CD4-positive, alpha-beta T cell treated with Interleukin-4 for 4 hours (primary cell): ENCODE data around the gene RIMBP2.
A peak's percentile ranks its signal among the peaks of the same experiment; 100 is the strongest.
"Not testable (repeated sequence)": the region's sequence is repeated elsewhere in the genome, so short reads cannot be mapped to it uniquely, and the experiment has no call there.

ENCODE experiments used
- DNase-seq: peaks from one replicate; pipeline ENCODE4 v3.0.0-alpha.2; 2020

Gene RIMBP2, protein sequence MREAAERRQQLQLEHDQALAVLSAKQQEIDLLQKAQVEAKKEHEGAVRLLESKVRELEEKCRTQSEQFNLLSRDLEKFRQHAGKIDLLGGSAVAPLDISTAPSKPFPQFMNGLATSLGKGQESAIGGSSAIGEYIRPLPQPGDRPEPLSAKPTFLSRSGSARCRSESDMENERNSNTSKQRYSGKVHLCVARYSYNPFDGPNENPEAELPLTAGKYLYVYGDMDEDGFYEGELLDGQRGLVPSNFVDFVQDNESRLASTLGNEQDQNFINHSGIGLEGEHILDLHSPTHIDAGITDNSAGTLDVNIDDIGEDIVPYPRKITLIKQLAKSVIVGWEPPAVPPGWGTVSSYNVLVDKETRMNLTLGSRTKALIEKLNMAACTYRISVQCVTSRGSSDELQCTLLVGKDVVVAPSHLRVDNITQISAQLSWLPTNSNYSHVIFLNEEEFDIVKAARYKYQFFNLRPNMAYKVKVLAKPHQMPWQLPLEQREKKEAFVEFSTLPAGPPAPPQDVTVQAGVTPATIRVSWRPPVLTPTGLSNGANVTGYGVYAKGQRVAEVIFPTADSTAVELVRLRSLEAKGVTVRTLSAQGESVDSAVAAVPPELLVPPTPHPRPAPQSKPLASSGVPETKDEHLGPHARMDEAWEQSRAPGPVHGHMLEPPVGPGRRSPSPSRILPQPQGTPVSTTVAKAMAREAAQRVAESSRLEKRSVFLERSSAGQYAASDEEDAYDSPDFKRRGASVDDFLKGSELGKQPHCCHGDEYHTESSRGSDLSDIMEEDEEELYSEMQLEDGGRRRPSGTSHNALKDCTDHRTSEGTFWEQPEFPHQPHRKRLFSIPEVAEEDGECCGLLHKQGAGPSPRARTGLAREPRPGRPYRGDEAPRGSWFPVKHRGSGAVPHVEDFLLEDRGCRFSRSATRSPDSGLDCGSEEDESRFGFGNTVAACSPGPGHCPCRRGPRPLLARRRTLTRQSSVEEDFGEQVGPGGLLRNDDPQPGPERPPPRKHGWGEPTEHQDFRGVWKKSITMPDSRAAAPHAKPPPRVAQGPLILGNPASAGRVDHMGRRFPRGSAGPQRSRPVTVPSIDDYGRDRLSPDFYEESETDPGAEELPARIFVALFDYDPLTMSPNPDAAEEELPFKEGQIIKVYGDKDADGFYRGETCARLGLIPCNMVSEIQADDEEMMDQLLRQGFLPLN (N-terminal part only)

DNA sequence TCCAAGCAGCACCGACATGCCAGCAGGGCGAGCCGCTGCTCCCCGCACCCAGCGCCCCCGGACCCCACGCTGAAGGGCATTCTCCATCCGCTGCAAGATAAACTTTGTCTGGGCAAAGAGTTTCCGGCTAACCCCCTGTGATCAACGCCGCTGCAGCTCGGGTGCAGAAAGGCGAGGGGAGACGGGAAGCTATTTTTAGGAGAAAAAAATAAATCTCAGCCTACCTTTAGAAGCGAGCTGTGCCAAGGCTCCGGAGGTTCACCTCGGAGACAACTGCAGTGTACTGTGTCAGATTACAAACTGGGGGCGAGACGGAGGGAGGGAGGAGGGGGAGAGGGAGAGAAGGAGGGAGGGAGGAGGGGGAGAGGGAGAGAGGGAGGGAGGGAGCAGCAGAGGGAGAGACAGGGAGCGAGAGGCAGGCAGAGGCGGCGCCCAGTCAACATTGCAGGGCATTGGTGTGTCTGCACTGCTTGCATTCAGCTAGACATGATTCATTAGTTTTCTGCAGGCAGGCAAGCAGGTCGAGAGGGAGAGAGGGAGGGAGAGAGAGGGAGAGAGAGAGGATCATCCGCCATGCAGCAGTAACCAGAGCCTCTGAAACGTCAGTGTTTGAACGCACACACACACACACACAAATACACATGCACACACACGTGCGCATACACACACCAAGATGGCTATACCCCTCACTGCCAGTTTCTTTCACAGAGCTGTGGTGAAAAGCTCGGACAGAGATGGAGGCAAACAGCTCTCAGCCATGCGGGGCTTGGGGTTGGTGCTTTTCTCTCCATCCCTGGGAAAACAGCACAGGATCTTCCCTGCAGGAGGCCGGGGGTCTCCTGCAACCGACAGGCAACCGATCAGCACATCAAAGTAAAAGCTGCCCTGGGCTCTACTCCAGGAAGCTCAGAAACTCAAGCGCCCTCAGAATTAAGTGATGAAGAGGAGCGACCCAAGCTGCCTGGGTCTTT is at the start of gene RIMBP2:
Gene RIMBP2, minus strand, starts transcription at position 302 of the 971 bp plus-strand sequence. CDS start 237,286 bp downstream, outside the sequence.
- no peak for DNase-seq

DNA sequence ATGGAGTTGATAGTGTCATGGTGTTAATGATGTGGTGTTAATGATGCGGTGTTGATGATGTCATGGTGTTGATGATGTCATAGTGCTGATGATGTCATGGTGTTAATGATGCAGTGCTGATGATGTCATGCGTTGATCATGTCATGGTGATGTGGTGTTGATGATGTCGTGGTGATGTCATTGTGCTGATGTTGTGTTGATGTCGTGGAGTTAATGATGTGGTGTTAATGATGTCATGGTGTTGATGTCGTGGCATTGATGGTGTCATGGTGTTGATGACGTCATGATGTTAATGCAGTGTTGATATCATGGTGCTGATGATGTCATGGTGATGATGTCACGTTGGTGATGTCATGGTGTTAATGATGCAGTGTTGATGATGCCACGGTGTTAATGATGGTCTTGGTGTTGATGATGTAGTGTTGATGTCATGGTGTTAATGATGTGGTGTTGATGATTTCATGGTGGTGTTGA is 49.1 kb upstream of the RIMBP2 start:
- DNase-seq, result no peak

DNA sequence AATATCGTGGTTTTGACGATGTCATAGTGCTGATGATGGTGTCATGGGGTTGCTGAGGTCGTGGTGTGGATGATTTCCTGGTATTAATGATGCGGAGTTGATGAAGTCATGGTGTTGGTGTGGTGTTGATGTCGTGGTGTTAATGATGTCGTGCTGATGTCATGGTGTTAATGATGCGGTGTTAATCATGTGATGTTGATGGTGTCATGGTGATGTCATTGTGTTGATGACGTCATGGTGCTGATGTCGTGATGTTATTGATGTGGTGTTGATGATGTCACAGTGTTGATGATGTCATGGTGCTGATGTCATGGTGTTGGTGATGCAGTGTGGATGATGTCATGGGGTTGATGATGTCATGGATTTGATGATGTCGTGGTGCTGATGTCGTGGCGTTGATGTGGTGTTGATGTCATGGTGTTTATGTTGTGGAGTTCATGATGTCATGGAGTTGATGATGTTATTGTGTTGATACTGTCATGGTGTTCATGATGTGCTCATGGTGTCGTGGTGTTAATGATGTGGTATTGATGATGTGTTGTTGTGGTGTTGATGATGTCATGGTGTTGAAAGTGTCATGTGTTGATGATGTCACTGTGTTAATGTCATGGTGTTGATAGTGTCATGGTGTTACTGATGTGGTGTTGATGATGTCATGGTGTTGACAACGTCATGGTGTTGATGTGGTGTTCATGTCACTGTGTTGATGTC is 48.5 kb upstream of the RIMBP2 start:
- no peak for DNase-seq

DNA sequence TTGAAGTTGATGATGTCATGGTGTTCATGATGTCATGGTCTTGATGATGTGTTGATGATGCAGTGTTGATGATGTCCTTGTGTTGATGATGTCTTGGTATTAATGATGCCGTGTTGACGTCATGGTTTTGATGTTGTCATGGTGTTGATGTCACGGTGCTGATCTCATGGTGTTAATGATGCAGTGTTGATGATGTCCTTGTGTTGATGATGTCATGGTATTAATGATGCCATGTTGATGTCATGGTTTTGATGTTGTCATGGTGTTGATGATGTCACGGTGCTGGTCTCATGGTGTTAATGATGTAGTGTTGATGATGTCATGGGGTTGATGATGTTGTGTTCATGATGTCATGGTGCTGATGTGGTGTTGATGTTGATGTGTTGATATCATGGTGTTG is 48.0 kb upstream of the RIMBP2 start:
- no peak for DNase-seq

DNA sequence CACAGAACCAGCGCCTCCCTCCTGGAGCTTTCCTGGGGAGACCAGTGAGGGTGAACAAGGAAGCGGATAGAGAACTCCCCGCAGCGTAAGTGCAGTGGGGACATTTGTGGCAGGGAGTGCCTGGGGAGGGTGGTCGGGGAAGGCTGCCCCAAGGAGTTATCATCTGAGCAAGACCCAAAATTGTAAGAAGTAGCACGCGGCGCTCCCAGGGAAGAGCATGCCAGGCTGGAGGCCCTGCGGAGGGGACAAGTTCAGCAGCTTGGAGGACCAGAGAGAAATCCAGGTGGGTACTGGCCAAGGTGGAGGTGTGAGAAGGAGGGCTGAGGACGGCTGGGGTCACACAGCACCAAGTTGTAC is 46.2 kb upstream of the RIMBP2 start:
- DNase-seq, result no peak

DNA sequence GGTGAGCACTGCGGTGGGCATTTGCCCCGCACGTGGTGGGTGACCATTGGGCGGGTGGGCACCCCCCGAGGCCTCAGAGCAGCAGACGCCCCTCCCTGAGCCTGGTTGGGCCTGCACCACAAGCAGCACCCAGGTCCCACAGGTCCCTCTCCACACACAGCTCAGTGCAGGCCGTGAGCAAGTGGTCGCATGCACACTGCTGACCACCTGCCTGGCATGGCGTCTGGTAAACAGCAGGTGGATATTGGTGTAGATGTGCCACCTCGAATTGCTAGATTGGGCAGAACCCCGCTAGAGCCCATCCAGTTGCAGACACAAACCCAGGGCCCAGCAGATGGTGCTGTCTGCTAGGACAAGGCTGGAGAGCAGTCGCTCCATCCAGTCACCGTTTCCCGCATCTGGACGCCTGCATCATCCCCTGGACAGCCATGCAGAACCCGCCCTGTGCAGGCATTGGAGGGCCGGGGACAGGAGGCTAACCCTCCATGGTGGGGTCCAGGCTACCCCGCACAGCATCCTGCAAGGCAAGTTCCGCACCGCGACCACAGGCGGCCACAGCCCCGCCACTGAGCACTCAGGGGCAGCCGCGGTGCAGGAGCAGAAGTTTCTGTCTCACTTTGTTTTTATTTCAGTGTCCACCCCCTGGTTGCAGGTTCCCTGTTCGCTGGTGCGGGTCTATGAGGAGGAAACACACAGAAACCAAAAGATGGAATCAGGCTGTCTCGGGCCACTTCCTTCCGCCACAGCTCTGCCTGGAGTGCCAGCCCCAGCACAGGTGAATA is 45.6 kb upstream of the RIMBP2 start:
- DNase-seq, result peak; percentile 44

DNA sequence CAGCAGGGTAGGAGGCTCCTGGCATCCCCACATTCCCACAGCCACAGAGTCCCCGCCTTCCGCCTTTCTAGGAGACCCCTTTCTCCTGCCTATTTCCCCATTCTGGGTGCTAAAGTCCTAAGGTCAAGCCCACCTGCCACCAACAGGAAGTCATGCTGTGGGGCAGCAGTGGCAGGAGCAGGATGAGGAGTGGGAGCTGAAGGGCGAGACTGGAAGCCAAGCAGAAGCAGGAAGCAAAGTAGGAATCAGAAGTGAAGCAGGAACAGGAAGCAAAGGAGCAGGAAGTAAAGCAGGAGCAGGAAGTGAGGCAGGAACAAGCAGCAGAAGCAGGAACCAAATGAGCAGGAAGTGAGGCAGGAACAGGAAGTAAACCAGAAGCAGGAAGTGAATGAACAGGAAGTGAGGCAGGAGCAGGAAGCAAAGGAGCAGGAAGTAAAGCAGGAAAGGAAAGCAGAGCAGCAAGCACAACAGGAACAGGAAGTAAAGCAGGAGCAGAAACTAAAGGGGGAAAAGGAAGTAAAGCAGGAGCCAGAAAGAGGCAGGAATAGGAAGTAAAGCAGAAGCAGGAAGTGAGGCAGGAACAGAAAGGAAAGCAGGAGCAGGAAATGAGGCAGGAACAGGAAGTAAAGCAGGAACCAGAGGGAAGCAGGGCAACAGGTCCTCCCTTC is 38.3 kb upstream of the RIMBP2 start:
- no peak for DNase-seq

DNA sequence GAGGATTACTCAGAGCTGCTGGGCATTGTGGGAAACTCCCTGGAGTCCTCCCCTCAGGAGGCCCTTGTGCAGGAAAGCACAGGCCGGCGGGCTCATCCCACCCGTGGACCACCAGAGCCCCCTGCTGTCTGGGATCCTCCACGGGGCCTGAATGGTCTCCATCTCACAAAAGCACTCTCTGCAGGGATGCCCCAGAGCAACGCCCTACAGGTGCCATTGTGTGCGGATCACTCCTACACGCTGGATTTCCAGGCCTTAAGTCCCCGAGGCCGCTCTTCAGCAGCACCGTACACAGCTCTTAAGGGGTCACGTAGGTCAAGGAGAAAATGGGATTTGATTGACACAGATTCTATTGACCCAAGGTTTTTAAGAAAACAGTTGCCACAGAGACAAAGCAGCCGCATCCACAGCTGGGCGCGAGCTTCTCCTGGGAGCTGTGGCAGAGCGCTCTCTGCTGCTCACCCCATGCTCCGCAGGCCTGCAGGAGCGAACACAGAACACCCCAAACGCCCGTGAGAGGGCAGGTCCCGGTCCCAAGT is 36.7 kb upstream of the RIMBP2 start:
- DNase-seq, result no peak

DNA sequence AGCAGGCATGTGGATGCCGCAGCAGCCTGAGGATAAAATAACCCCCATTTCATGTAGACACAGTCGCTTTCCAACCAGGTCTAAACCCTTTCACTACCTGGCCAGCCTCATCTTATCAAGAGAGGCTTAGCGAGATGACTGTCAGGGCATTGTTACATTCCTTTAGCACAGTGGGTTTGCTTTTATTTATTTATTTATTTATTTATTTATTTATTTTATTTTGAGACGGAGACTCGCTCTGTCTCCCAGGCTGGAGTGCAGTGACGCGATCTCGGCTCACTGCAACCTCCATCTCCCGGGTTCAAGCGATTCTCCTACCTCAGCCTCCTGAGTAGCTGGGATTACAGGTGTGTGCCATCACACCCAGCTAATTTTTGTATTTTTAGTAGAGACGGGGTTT is 35.9 kb upstream of the RIMBP2 start:
- not testable (repeated sequence) for DNase-seq

DNA sequence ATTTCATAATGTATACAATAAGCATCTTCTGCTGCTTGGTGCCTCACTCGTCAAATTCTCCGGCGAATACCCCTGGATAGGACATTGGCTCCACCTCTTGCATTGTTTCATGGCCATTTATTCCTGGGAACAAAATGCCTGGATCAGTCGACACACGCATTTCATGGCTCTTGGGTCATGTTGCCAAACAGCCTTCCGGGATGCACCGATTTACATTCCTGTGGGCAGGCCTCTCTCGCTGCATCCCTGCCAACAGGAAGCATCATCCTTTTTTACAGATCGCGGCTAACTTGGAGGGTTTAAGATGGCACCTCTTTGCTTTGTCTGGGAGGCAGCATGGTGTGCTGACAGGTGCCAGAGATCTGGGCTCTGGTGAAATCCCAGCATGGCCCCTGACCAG is 32.7 kb upstream of the RIMBP2 start:
- DNase-seq, result no peak

DNA sequence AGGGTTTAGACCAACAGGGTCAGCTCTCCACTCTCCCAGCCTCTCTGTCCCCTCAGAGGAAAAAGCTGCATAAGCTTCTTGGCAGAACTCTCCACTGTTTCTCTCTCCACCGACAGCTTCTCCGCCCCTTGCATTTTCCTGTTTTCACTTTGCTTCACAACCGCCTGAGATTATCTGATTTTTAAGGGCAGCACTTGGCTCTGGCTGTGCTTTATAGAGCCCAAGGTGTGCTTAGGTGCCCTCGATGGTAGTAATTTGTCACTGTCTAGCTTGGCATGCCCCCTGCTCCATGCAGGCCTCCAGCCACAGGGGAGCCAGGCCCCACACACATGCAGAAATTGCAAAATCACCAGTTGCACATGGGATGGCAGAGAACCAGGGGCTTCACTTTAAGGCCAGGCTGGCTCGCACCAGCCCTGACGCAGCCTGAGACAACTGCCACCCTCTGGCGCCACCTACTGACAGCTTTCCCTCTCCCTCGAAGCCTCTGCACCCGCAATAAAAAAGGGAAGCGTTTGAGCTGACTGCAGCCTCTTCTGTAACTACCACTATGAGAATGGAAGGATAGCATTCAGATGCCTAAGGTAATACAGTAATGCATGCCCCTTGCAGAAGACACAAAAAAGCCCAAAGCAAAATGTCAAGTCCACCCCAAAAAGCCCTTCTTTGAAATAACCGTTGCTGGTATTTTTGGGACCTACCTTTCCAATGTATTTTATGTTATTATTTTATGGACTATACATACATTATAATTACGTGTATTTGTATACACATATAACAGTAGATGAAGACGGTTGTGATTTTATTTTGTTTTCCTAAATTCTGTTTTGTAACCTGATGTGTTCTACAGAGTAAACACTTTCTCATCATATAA is 32.0 kb upstream of the RIMBP2 start:
- DNase-seq, result peak; percentile 53

DNA sequence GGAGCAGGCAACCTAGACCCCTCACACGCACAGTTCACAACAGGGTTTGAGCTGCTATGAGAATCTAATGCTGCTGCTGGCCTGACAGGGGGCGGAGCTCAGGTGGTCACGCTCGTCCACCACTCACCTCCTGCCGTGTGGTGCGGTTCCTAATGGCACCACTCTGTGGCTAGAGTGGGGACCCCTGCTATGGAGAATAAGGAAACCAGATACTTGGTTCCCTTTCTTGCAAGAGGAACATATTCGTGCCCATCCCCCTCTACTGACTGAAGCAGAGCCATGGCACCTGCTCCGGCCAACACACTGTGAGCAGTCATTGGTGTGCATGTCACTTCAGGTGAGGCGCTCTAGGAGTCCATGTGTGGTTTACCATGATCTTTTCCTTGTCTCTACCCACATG is 30.4 kb upstream of the RIMBP2 start:
- DNase-seq, result no peak

DNA sequence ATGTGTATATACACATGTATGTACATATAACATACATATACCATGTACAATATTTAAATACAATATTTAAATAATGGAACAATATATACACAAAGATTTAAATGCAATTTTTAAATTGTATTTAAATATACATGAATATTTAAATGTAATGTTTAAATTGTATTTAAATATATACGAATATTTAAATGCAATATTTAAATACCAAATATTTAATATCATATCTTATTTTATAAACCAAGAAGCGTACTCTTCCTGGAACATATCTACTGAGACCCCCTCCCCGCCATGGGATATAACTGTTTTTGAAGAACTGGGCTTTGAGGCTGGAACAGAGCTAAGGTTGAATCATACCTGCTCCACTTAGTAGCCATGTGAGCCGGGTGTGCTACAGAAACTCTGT is 29.8 kb upstream of the RIMBP2 start:
- DNase-seq, result no peak

DNA sequence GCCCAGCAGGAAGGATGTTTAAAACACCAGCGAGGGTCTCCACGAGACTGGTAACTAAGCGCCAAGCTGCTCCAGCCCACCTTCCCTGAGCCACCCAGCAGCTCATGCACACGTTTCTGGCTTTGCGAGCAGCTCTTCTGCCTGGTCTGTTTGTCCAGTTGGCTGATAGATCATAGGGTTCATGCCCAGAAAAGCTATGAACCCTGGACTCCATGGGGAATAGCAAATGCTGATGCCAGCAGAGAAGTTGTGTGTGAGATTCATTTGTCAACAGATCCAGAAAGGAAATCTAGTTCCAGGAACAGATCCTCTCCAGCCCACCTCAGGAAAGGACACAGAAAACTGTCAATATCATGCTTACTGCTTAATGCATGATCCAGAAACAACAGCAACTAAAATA is 28.2 kb upstream of the RIMBP2 start:
- DNase-seq, result no peak

DNA sequence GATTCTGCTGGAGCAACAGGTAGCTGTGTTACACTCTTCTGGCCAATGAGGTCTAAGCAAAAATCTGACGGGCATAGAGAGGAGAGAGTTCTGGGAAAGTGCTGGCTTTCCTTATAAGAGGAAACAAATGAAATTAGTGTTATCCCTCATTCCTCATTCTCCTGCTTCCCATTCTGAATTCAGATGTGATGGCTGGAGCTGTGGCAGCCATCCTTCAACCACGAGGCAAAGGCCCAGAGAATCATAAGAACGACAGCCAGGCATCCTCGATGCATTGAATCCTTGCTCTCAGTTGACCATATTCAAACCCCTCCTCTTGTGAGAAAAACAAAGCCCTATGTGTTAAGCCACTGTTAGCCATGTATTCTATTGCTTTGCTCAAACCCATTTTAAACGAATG is 27.5 kb upstream of the RIMBP2 start:
- no peak for DNase-seq

DNA sequence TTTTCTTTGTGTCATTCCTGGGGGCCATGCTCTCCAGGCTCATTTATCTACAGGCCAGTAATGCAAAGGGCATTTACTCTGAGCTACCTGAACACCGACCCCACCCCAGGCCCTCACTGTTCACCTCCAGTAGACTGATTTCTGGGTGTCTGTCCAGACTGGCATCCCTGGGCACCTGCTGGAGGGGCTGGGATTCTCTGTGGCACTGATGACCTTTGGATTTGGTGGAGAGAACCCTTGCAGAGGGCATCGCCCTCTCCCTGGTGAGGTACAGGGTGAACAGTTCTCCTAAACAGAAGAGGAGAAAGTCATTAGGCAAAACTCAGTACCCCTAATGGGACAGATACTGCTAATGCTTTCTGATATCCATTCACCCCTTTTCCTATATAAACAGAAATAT is 27.1 kb upstream of the RIMBP2 start:
- no peak for DNase-seq

DNA sequence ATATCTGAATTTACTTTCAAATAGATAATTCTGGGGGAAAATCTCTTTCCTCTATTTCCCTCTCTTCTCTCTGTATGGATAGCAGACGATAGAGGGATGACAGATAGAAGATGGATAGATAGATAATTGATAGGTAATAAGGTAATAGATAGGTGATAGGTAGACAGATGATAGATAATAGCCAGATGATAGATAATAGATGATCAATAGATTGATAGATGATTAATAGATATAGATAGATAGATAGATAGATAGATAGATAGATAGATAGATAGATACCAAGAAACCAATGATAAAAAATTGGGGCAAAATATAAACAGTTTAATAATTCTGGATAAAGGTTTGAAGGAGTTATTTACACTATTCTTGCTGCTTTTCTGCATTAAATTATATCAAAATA is 26.6 kb upstream of the RIMBP2 start:
- no peak for DNase-seq

DNA sequence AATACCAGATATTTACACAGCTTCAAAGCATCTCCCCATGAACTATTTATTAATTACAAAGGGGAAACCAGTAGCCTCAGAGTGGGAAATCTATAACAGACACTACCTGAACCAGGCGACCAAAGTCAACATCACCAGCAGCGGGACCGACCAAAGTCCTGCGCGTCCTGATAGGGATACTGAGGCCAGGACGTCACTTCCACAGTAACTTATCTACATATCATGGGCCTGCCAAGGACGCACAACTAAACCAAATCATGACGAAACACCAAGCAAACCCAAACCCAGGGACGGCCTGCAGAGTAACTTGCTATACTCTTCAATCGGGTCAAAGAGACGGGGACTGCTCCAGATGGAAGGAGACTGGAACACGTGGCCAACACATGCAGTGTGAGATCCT is 26.0 kb upstream of the RIMBP2 start:
- DNase-seq, result no peak

DNA sequence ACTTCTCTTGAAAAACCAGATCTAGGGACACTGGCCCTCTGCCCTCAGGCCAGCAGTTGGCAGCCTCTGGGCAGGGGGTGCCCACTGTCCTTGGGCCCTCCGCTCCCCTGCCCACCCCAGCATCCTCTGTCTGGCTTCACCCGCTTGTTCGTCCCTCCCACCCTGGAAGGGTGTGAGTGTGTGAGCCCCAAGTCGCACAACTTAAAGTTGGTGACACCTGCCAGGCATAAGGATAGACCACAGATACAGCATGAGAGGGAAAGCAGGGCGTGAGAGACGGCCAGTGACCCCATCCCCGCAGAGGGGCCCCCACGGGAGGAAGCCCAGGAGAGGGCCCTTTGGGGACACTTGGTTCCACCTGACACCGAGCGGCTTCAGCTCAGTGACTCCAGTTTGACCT is 23.5 kb upstream of the RIMBP2 start:
- DNase-seq, result no peak
